HG02884 (cell line): ENCODE results near the gene ADNP2.
A peak's percentile ranks its signal among the peaks of the same experiment; 100 is the strongest.

ENCODE experiments used
- ATAC-seq: cut with Tn5 transposase; IDR thresholded peaks from one replicate; pipeline ENCODE4 v1.9.1; 2021; ENCODE audit warnings: mild to moderate bottlenecking, moderate library complexity; ENCODE audit not compliant: unreplicated experiment

Gene ADNP2

DNA sequence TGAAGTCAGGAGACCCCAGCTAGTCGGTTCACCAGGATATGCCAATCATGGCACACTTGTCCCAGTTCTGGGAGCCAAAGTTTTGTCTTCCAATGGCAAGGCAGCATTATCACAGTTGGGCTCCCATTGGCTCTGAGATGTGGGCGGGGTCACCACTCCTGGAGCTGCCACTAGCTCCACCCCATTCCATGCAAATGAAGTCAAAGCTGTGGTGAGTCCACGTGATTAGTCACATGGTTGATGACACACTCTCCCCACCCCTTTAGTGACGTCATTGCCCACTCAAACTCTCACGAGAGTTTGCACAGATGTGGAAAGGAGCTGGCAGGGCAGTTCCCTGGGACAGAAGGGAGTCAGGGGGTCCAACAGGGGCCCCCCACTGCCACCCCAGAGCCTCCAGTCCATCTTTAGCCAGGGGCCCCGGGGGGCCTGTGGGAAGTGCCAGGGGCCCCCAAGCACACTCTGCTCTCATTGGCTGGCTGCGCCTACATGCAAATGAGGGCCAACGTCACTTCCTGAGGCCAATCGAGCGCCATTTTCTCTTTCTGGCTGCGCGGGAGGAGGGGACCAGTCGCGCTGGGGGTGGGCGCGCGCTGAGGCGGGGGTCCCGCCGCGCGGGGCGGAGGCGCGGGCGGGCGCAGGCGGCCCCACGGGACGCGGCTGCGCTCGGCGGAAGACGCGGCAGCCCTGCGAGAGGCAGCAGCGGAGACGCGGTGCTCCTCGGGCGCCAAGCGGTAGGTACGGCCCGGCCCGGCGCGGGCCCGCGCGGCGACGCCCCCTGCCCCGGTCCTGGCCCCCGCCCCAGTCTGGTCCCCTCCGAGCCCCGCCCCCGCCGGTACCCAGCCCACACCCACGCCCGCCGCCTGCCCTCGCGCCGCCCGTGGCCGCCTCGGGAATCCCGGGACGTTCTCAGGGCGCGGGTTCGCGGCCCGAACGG, at the start of gene ADNP2:
ADNP2 (plus strand) TSS at position 524 of the 937 bp plus-strand sequence. CDS start 8,281 bp downstream, outside the sequence.
- peak; percentile 75 for ATAC-seq

DNA sequence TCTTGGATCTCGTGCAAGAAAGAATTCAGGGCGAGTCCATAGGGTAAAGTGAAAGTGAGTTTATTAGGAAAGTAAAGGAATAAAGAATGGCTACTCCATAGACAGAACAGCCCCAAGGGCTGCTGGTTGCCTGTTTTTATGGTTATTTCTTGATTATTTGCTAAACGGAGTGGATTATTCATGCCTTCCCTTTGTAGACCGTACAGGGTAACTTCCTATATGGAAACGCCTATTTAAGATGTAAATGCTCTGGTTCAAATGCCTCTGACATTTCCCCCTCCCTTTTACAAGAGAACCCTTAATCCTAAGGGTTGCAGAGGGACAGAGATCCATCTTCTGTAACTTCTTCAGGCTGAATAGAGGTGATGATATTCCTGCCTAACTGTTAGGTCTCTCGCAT, 49.1 kb upstream of the ADNP2 start:
- ATAC-seq, result no peak

GRCh38 chr18:80065705-80066104, 43.4 kb upstream of the ADNP2 start:
- no peak for ATAC-seq

- no peak for ATAC-seq
Measured at GRCh38 chr18:80067321-80067720, 41.7 kb upstream of the ADNP2 start.

GRCh38 chr18:80067897-80068296, 41.2 kb upstream of the ADNP2 start:
- no peak for ATAC-seq

GRCh38 chr18:80068571-80069272, 40.3 kb upstream of the ADNP2 start:
- no peak for ATAC-seq

DNA sequence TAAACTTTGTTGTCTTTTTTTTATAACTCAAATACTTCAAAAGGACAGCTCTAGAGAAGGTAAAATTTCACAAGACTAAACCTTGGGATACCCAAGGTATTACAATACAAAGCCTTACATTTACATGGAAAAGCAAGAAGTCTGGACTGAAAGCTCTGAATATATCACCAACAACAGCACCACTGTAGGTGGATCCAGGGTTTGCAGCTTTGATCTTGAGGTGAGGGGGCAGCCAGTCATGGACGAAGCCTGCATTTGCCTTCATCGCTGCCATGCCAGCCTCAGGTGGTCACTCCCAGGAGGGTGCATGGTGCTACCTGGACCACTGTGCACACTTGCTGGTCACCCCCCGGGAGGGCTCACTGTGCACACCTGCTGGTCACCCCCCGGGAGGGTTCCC, 38.2 kb upstream of the ADNP2 start:
- no peak for ATAC-seq

DNA sequence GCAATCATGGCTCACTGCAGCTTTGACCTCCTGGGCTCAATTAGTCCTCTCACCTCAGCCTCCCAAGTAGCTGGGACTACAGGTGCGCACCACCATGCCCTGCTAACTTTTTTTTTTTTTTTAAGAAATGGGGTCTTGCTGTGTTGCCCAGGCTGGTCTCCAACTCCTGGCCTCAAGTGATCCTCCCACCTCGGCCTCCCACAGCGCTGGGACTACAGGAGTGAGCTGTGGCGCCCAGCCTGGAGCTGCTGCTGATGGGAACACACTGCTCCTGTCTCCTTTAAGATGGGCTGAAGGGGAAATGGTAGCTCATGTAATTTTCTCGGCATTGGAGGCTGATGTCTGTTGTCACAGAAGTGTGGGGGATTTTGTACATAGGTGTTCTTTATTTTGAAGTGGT, 34.9 kb upstream of the ADNP2 start:
- ATAC-seq, result no peak

GRCh38 chr18:80074697-80075096, 34.4 kb upstream of the ADNP2 start:
- no peak for ATAC-seq

DNA sequence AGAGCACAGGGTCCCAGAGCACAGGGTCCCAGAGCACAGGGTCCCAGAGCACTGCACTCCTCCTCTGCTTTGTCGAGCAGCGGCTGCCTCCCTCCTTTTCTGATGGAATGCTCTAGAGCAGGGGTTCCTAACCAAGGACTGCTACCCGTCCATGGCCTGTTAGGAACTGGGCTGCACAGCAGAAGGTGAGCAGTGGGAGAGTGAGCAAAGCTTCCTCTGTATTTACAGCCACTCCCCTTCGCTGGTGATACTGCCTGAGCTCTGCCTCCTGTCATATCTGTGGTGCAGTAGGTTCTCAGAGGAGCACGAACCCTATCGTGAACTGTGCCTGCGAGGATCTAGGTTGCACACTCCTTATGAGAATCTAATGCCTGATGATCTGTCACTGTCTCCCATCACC, 33.1 kb upstream of the ADNP2 start:
- no peak for ATAC-seq

DNA sequence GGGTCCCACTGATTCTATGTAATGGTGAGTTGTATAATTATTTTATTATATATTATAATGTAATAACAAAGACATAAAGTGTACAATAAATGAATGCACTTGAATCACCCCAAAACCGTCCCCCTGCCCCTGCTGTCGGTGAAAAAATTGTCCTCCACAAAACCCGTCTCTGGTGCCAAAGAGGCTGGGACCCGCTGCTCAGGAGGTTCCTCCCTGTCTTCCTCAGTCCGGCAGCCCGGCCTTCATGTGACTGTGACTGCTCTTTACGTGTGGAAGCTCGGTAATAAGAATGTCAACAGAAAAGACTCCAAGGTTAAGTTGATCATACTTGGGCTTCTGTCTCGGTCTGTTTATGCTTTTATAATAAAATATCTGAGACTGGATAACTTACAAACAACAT, 32.7 kb upstream of the ADNP2 start:
- no peak for ATAC-seq

GRCh38 chr18:80077873-80078272, 31.2 kb upstream of the ADNP2 start:
- ATAC-seq, result no peak

DNA sequence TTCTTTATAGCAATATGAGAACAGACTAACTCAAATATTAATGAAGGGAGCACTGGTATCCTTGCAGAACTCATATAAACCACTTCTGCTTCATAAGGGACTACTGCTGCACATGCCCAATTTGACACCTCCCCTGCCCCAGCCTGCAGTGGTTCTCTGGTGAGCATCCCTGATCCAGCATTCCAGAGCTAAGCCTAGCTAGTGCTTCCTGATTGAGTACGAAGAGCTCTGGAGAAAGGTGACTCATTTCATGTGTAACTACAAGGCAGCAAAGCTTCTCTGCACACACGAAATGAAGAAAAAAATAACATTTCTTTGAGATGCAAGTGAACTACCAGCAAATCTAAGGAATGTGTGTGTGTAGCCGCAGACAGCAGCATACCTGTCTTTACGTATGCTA, 22.8 kb upstream of the ADNP2 start:
- ATAC-seq, result no peak

GRCh38 chr18:80088036-80088435, 21.0 kb upstream of the ADNP2 start:
- ATAC-seq, result no peak

- no peak for ATAC-seq
Measured at GRCh38 chr18:80088823-80089222, 20.2 kb upstream of the ADNP2 start.

DNA sequence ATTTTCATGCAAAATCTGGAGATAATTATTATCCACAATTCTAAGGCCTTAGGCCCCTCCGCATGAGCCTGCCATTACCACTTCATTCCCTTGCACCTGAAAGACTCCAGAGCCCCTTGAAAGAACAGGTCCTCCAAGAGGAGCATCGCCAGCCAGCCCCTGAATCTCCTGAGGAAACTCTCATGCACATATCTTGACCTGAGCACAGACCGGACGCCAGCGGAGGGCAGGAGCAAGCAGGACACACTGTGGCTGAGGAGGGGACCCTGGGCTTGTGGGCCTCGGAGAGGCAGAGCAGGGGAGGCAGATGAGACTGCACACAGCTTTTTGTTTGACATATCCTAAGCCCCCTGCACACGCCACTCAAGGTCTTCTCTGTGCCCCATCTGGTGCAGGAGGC, 13.6 kb upstream of the ADNP2 start:
- ATAC-seq, result no peak

DNA sequence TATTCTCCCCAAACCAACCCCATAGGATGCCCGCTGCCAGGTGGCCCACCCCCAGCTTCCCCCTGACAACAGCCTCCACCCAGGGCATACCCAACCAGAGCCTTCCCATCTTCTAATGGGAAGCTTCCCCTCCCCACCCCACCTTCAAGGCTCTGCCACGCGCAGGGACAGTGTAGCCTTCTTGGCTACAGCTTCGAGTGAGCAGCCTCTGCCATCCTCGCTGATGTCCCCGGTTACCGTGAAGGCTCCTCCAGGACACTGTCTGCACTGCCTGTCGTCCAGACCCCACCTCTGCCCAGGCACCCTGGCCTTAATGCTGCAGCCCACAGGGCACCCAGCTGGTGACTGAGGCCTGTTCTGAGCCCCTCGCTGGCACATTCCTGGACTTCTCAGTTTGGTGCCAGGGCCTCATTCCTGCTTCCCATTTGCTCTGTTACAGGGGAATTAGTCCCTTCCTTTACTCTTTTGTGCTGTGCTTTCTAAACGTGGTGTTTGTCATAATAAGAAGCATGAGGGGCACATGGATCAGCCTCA, 13.0 kb upstream of the ADNP2 start:
- ATAC-seq, result no peak

DNA sequence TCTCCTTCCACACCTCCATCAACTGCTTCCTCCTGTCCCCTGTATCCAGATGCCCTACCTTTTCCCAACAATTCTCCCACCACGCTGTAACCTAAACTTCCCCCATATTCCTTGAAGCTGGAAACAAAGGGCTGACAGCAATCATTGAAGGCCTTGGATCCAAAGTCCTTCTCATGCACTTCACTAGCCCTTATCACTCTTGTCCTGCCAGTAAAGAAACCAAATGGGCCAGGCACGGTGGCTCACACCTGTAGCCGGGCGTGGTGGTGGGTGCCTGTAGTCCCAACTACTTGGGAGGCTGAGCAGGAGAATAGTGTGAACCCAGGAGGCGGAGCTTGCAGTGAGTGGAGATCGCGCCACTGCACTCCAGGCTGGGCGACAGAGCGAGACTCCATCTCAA, 11.9 kb upstream of the ADNP2 start:
- ATAC-seq, result no peak

DNA sequence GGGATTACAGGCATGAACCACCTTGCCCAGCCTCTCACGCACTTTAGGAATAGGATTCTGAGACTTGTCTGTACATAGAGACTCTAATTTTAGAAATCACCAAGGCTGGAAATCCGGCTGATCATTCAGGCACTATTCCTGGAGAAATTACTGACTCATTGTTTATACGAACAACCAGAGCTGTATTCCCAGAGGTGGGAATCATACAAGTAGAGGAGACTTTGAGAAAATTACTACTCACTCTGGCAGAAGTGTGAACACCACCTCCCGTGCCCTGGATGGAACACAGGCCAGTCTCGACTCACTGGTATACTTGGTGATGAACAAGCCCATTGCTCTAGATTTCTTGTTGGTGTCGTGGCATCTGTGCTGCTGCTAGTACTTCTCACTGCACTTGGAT, 5.8 kb upstream of the ADNP2 start:
- ATAC-seq, result no peak

- ATAC-seq, result no peak
Measured at GRCh38 chr18:80104364-80104779, 4.7 kb upstream of the ADNP2 start.

DNA sequence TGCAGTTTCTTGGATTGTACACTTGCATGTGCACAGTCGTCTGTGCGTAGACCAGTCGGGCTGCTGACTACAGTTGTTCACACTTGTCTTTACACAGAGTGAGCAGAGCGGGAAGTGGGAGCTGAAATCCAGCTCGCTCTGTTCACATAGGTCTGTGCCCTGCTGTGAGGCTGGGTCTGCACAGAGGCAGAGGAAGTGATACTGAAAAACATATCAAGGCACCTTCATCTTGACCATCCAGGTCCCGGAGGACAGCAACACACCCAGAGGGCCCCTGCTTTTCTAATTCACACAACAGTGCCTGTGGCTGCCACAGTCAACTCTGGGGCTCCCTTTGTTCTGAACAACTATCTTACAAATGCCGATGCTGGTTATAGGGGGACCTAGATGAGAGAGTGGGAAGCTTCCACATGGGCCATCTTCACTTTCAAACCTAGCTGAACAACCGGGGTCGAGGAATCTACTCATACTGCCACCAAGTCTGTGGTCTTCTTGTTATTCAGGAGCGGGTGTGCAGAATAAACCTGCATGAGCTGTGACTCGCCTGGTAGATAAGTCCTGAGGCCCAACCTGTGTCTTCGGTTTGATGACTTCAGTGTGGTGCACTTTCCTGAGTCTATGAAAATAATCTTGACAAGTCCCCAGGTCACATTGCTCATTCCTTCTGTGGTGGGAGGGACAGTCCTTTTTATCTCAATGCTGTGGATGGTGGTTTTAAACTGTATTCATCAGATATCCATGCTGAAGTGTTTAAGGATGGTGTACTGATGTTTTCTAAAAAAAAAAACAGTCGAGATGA, 3.5 kb upstream of the ADNP2 start:
- no peak for ATAC-seq
